H9 (cell line): ENCODE data around the gene GOLPH3L. TPM values are rescaled to one million over a fixed set of nuclear protein-coding genes. Genes with fewer than 3 reads are reported as not detected.

Experiments used
- DNase-seq: peaks from one replicate; pipeline ENCODE4 v3.0.0-alpha.2; 2017
- H2AFZ ChIP-seq: one replicate; pipeline ENCODE4 v1.6.1; 2013; ENCODE audit warnings: mild to moderate bottlenecking, low read length, control low read depth, moderate library complexity
- H2AK5ac ChIP-seq: 2 replicates; pipeline ENCODE4 v1.6.1; 2013; ENCODE audit warnings: low read length, control low read depth, mixed read lengths; ENCODE audit not compliant: insufficient read length
- H2BK120ac ChIP-seq: one replicate; pipeline ENCODE4 v1.6.1; 2013; ENCODE audit warnings: low read depth, mild to moderate bottlenecking, low read length, control low read depth, inconsistent platforms; ENCODE audit not compliant: poor library complexity, severe bottlenecking
- H2BK12ac ChIP-seq: 2 replicates; pipeline ENCODE4 v1.6.1; 2013; ENCODE audit warnings: low read length, control low read depth, mixed read lengths, low read depth; ENCODE audit not compliant: insufficient read length
- H2BK15ac ChIP-seq: 2 replicates; pipeline ENCODE4 v1.6.1; 2013; ENCODE audit warnings: low read depth, low read length, control low read depth
- H2BK20ac ChIP-seq: one replicate; pipeline ENCODE4 v1.6.1; 2013; ENCODE audit warnings: low read depth, mild to moderate bottlenecking, low read length, control low read depth, inconsistent platforms; ENCODE audit not compliant: poor library complexity, severe bottlenecking
- H2BK5ac ChIP-seq: 2 replicates; pipeline ENCODE4 v1.6.1; 2013; ENCODE audit warnings: low read length, control low read depth, mixed read lengths; ENCODE audit not compliant: insufficient read length
- H3K14ac ChIP-seq: 2 replicates; pipeline ENCODE4 v1.6.1; 2013; ENCODE audit warnings: low read length, control low read depth; ENCODE audit not compliant: insufficient read depth
- H3K18ac ChIP-seq: 2 replicates; pipeline ENCODE4 v1.6.1; 2013; ENCODE audit warnings: low read depth, mild to moderate bottlenecking, mixed read lengths, low read length, control low read depth; ENCODE audit not compliant: insufficient read length
- H3K23ac ChIP-seq: 2 replicates; pipeline ENCODE4 v1.6.1; 2013; ENCODE audit warnings: low read length, control low read depth, mixed read lengths, low read depth; ENCODE audit not compliant: insufficient read length
- H3K23me2 ChIP-seq: 2 replicates; pipeline ENCODE4 v1.6.1; 2013; ENCODE audit warnings: low read depth, mild to moderate bottlenecking, mixed read lengths, low read length, control low read depth; ENCODE audit not compliant: insufficient read length, poor library complexity, severe bottlenecking
- H3K27ac ChIP-seq: 2 replicates; pipeline ENCODE4 v1.5.1; 2013; ENCODE audit warnings: low read length, control low read depth, mixed read lengths, low read depth; ENCODE audit not compliant: insufficient read length
- H3K27me3 ChIP-seq: 2 replicates; pipeline ENCODE4 v1.6.1; 2013; ENCODE audit warnings: low read length, control low read depth, inconsistent platforms; ENCODE audit not compliant: insufficient read depth
- H3K4ac ChIP-seq: 2 replicates; pipeline ENCODE4 v1.6.1; 2013; ENCODE audit warnings: low read depth, mild to moderate bottlenecking, control low read depth, inconsistent platforms, low read length, moderate library complexity
- H3K4me1 ChIP-seq: 2 replicates; pipeline ENCODE4 v1.6.1; 2013; ENCODE audit warnings: low read length, control low read depth, inconsistent platforms; ENCODE audit not compliant: insufficient read depth
- H3K4me2 ChIP-seq: 2 replicates; pipeline ENCODE4 v1.6.1; 2013; ENCODE audit warnings: low read length, control low read depth, mixed read lengths; ENCODE audit not compliant: insufficient read length, insufficient read depth
- H3K56ac ChIP-seq: 2 replicates; pipeline ENCODE4 v1.6.1; 2013; ENCODE audit warnings: low read depth, mild to moderate bottlenecking, mixed read lengths, low read length, control low read depth; ENCODE audit not compliant: insufficient read length
- H3K79me1 ChIP-seq: 2 replicates; pipeline ENCODE4 v1.6.1; 2013; ENCODE audit warnings: low read depth, mild to moderate bottlenecking, moderate library complexity, low read length, control low read depth, inconsistent platforms; ENCODE audit not compliant: insufficient read depth, poor library complexity, severe bottlenecking
- H3K79me2 ChIP-seq: 2 replicates; pipeline ENCODE4 v1.6.1; 2013; ENCODE audit warnings: low read length, control low read depth, inconsistent platforms; ENCODE audit not compliant: insufficient read depth
- H3K9ac ChIP-seq: 2 replicates; pipeline ENCODE4 v1.6.1; 2013; ENCODE audit warnings: low read length, control low read depth, mixed read lengths; ENCODE audit not compliant: insufficient read length; ENCODE audit errors: extremely low read depth
- H3K9me3 ChIP-seq: one replicate; pipeline ENCODE4 v1.6.1; 2013; ENCODE audit warnings: low read depth, low read length, inconsistent platforms; ENCODE audit not compliant: control insufficient read depth
- H3T11ph ChIP-seq: one replicate; pipeline ENCODE4 v1.6.1; 2013; ENCODE audit warnings: mild to moderate bottlenecking, low read length, control low read depth, inconsistent platforms
- H4K20me1 ChIP-seq: one replicate; pipeline ENCODE4 v1.6.1; 2013; ENCODE audit not compliant: control insufficient read depth, insufficient read length, insufficient read depth
- H4K5ac ChIP-seq: 2 replicates; pipeline ENCODE4 v1.6.1; 2013; ENCODE audit warnings: low read depth, mild to moderate bottlenecking, mixed read lengths, low read length, control low read depth; ENCODE audit not compliant: insufficient read length
- H4K8ac ChIP-seq: replicated peaks from 2 replicates; pipeline ENCODE4 v1.6.1; 2013; ENCODE audit warnings: low read length, control low read depth, mixed read lengths, low read depth; ENCODE audit not compliant: insufficient read length
- H4K91ac ChIP-seq: 2 replicates; pipeline ENCODE4 v1.6.1; 2013; ENCODE audit warnings: low read depth, mild to moderate bottlenecking, moderate library complexity, mixed read lengths, low read length, control low read depth; ENCODE audit not compliant: insufficient read length
- H3K27ac Mint-ChIP-seq, 3 experiments: 2 replicates in 2 of 3; 3 replicates in 1 of 3; pipeline ENCODE4 v1.8.0; 2020 to 2021; ENCODE audit warnings: mixed read lengths in 3 of 3, mild to moderate bottlenecking in 1 of 3, moderate library complexity in 1 of 3
- H3K27me3 Mint-ChIP-seq: 2 replicates; pipeline ENCODE4 v1.8.0; 2021; ENCODE audit warnings: low read depth, mild to moderate bottlenecking, moderate library complexity, mixed read lengths
- H3K36me3 Mint-ChIP-seq, 3 experiments: 2 replicates in 2 of 3; 3 replicates in 1 of 3; pipeline ENCODE4 v1.8.0; 2020 to 2021; ENCODE audit warnings: low read depth in 3 of 3, mixed read lengths in 3 of 3; ENCODE audit not compliant: insufficient read depth in 1 of 3
- H3K4me1 Mint-ChIP-seq, 2 experiments: 2 replicates each; pipeline ENCODE4 v1.8.0; 2020; ENCODE audit warnings: mixed read lengths in 2 of 2
- H3K4me3 Mint-ChIP-seq, 2 experiments: 2 replicates in 1 of 2; 3 replicates in 1 of 2; pipeline ENCODE4 v1.8.0; 2020 to 2021; ENCODE audit warnings: mild to moderate bottlenecking in 2 of 2, mixed read lengths in 2 of 2, moderate library complexity in 1 of 2
- H3K9me3 Mint-ChIP-seq, 2 experiments: 2 replicates in 1 of 2; 3 replicates in 1 of 2; pipeline ENCODE4 v1.8.0; 2020; ENCODE audit warnings: mild to moderate bottlenecking in 2 of 2, mixed read lengths in 2 of 2, moderate library complexity in 1 of 2
- CTCF ChIP-seq: fragments of 200-600 bp; sonication (generic); conservative IDR thresholded peaks from 3 replicates; pipeline ENCODE4 v1.8.0; 2021; ENCODE audit warnings: antibody characterized with exemption, mild to moderate bottlenecking
- WGBS: extraction: QIAGEN DNeasy Blood & Tissue Kit; methylation state at CpG from one replicate; pipeline ENCODE4 v1.1.7; 2013; ENCODE audit warnings: missing lambda C conversion rate, low lambda C conversion rate, mixed read lengths; ENCODE audit not compliant: insufficient read length; ENCODE audit errors: extremely low coverage; 5-methylcytosine and 5-hydroxymethylcytosine counted together
- total RNA-seq: library from RNA; stranded (reverse); gene quantifications from 2 replicates; pipeline ENCODE4 v1.2.1, GENCODE V29; 2021

GOLPH3L gene
- total RNA-seq, 1 experiment from 2014 or later: 30.5 TPM

- no peaks in the 10 kb centered on the region for H3K27me3 ChIP-seq
- H2BK20ac ChIP-seq: no peak within 1 kb of the TSS
- H2AFZ ChIP-seq: no peak within 1 kb of the TSS
- peak within 1 kb of the TSS; percentile 93 for H3K4me2 ChIP-seq
- no peaks in the 10 kb centered on the region for H3K23me2 ChIP-seq
- no peak within 1 kb of the TSS; the same call in 1 of the 2 replicates for H3K4ac ChIP-seq
- no peaks in the 10 kb centered on the region for H3K9me3 Mint-ChIP-seq
- H3K4me3 Mint-ChIP-seq: no peak within 1 kb of the TSS
- no peak within 1 kb of the TSS for H4K8ac ChIP-seq
- H3K79me1 ChIP-seq: no peaks in the 10 kb centered on the region
- H4K91ac ChIP-seq: no peak within 1 kb of the TSS
- no peaks in the 10 kb centered on the region for H3K9me3 ChIP-seq
- no peak for TF ChIP-seq CTCF
- H3K4me1 Mint-ChIP-seq: peaks cover 35 to 43% of the 10 kb centered on the region in 2 experiments
- H3K23ac ChIP-seq: no peak within 1 kb of the TSS
- WGBS: no CpG with 5 or more reads among the region's 49 CpGs
- no peaks in the 10 kb centered on the region for H4K20me1 ChIP-seq
- peaks cover 13% of the 10 kb centered on the region; the same call in 1 of the 2 replicates for H3K79me2 ChIP-seq
- peak within 1 kb of the TSS; percentile 91 for H3K14ac ChIP-seq
- H3K56ac ChIP-seq: no peak within 1 kb of the TSS
- H3K27ac ChIP-seq: no peak within 1 kb of the TSS
- H3K4me1 ChIP-seq: peaks cover 7% of the 10 kb centered on the region; the same call in 1 of the 2 replicates
- H3K27me3 Mint-ChIP-seq: no peaks in the 10 kb centered on the region
- no peak within 1 kb of the TSS for H2BK12ac ChIP-seq
- peaks cover 33 to 45% (median 41%) of the 10 kb centered on the region in 3 experiments for H3K36me3 Mint-ChIP-seq
- H3K27ac Mint-ChIP-seq: peak within 1 kb of the TSS in 1 of 3 experiments; percentile 88; a peak in 4 of 7 replicates
- H3T11ph ChIP-seq: no peak within 1 kb of the TSS
- DNase-seq: peak; percentile 99
- H3K18ac ChIP-seq: peak within 1 kb of the TSS; percentile 87
- no peak within 1 kb of the TSS for H2BK15ac ChIP-seq
- H2AK5ac ChIP-seq: no peak within 1 kb of the TSS
- no peak within 1 kb of the TSS for H2BK5ac ChIP-seq
- no peak within 1 kb of the TSS for H4K5ac ChIP-seq
- H3K9ac ChIP-seq: peak within 1 kb of the TSS; percentile 80
- H2BK120ac ChIP-seq: no peak within 1 kb of the TSS
Measured at GRCh38 chr1:150629115-150629928, 67.6 kb downstream of the GOLPH3L start, which contains the start of gene ENSA. TSS of gene ENSA (minus strand) at chr1:150629612. CDS start at chr1:150629470, 142 bp downstream.
